Measurements from ENCODE around the gene VPS16.

GRCh38 chr20:2902818-2903217, 62.3 kb downstream of the VPS16 start:
- TF ChIP-seq MAFK (IDR thresholded peaks at IDR 0.05; ENCODE audit: low read depth, low read length): no peak
- TF ChIP-seq SP2 (IDR thresholded peaks at IDR 0.05; ENCODE audit: low read length): no peak
- TF ChIP-seq YY1 (IDR thresholded peaks at IDR 0.05; ENCODE audit: low read depth, low read length): no peak
- no peak for TF ChIP-seq CHD7 (IDR thresholded peaks at IDR 0.05; ENCODE audit: insufficient replicate concordance, low read length)
- TF ChIP-seq, protein P1, sequence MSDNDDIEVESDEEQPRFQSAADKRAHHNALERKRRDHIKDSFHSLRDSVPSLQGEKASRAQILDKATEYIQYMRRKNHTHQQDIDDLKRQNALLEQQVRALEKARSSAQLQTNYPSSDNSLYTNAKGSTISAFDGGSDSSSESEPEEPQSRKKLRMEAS (IDR thresholded peaks at IDR 0.05): no peak
